Panc1 (cell line): ENCODE data around the gene IMP4. TPM values are rescaled to one million over a fixed set of nuclear protein-coding genes. Genes with fewer than 3 reads are reported as not detected.
A peak's percentile ranks its signal among the peaks of the same experiment; 100 is the strongest.

Source experiments
- ATAC-seq: fragments of 200-7000 bp; cut with Tn5 transposase; 2 replicates; pipeline ENCODE4 v1.9.1; 2020; ENCODE audit warnings: mild to moderate bottlenecking, moderate library complexity
- BruUV-seq: library from RNA; stranded (reverse); fragments of 400-500 nt; replicated peaks from 2 replicates; lab custom pipeline; 2021; lab: Mats Ljungman, UMichigan
- CTCF ChIA-PET: fragments of 300-600 bp; sonication (Branson Sonifier 250); formaldehyde crosslinking; loops from one replicate; lab custom pipeline; 2022; ENCODE audit warnings: antibody characterized with exemption; lab: Charles Lee
- POLR2A ChIA-PET: fragments of 300-600 bp; sonication (Branson Sonifier 250); formaldehyde crosslinking; loops from one replicate; lab custom pipeline; 2022; ENCODE audit warnings: antibody characterized with exemption; lab: Charles Lee
- DNase-seq: peaks from one replicate; pipeline ENCODE4 v3.0.0-alpha.2; 2010; ENCODE audit warnings: low read depth, low spot score
- H3K27ac ChIP-seq: 2 replicates; pipeline ENCODE4 v1.5.1; 2011; ENCODE audit warnings: mild to moderate bottlenecking, low read length, inconsistent platforms
- H3K27me3 ChIP-seq: fragments of 200-500 bp; sonication (Bioruptor generic); 2 replicates; pipeline ENCODE4 v1.6.0; 2014; ENCODE audit warnings: low read length, inconsistent platforms; ENCODE audit not compliant: control insufficient read depth, insufficient read depth
- H3K36me3 ChIP-seq: fragments of 200-500 bp; sonication (Bioruptor generic); 2 replicates; pipeline ENCODE4 v1.5.1; 2014; ENCODE audit warnings: inconsistent platforms, mild to moderate bottlenecking, low read length, moderate library complexity; ENCODE audit not compliant: control insufficient read depth, insufficient read depth
- H3K4me1 ChIP-seq: 2 replicates; pipeline ENCODE4 v1.5.1; 2011; ENCODE audit warnings: inconsistent platforms, mild to moderate bottlenecking, low read length, moderate library complexity; ENCODE audit not compliant: control insufficient read depth, insufficient read depth
- H3K4me3 ChIP-seq, 2 experiments: 2 replicates each; pipeline ENCODE4 v1.5.1; 2011 to 2012; ENCODE audit warnings: low read depth in 2 of 2, low read length in 2 of 2, mild to moderate bottlenecking in 2 of 2, inconsistent platforms in 1 of 2, moderate library complexity in 1 of 2
- H3K9me3 ChIP-seq: fragments of 200-500 bp; sonication (Bioruptor generic); 2 replicates; pipeline ENCODE4 v1.5.1; 2014; ENCODE audit warnings: low read depth, mild to moderate bottlenecking, inconsistent platforms, low read length, moderate library complexity; ENCODE audit not compliant: control insufficient read depth, insufficient read depth
- CTCF ChIP-seq: fragments of 450-650 bp; IDR thresholded peaks from 2 replicates; pipeline ENCODE4 v1.5.1; 2017; ENCODE audit warnings: mild to moderate bottlenecking
- POLR2AphosphoS5 ChIP-seq: IDR thresholded peaks from 2 replicates; pipeline ENCODE4 v1.6.1; 2012; ENCODE audit warnings: mild to moderate bottlenecking, low read depth, low read length, moderate library complexity
- REST ChIP-seq, 2 experiments: IDR thresholded peaks; 2 replicates each; pipeline ENCODE4 v1.6.1; 2011 to 2012; ENCODE audit warnings: low read depth in 2 of 2, control low read depth in 1 of 2, low read length in 1 of 2, mild to moderate bottlenecking in 1 of 2, moderate library complexity in 1 of 2; ENCODE audit not compliant: insufficient read depth in 1 of 2
- SIN3A ChIP-seq: IDR thresholded peaks from 2 replicates; pipeline ENCODE4 v1.6.1; 2012; ENCODE audit warnings: low read depth, mild to moderate bottlenecking, low read length, moderate library complexity, borderline replicate concordance; ENCODE audit not compliant: insufficient read depth
- TCF7L2 ChIP-seq: IDR thresholded peaks from 2 replicates; pipeline ENCODE4 v1.6.1; 2011; ENCODE audit warnings: mild to moderate bottlenecking, low read depth, low read length, inconsistent platforms
- in situ Hi-C: cut with HindIII; loops from 2 replicates; pipeline ENCODE4 v1.10.0; 2016; ENCODE audit warnings: low sequenced_read_pairs, low pct_unique_long_range_greater_than_20kb
- intact Hi-C: fragments of 100-400 bp; cut with micrococcal nuclease; formaldehyde crosslinking; loops from one replicate; pipeline ENCODE4 v1.10.0; 2022; ENCODE audit not compliant: unreplicated experiment
- total RNA-seq: library from RNA; stranded (reverse); gene quantifications from one replicate; pipeline ENCODE4 v1.2.1, GENCODE V29; 2021; ENCODE audit not compliant: unreplicated experiment

Gene IMP4
- total RNA-seq, 1 experiment from 2014 or later: 104 TPM

- intact Hi-C loops: no loop called here
- DNase-seq (no peak), ATAC-seq (peak; percentile 95)
- Histone ChIP-seq H3K36me3 (no peaks in the 10 kb centered on the region), H3K9me3 (no peaks in the 10 kb centered on the region), H3K4me3 (peak overlapping the region; percentile 58 to 66), H3K27me3 (no peaks in the 10 kb centered on the region), H3K4me1 (peaks cover 11% of the 10 kb centered on the region), H3K27ac (peak overlapping the region; percentile 77)
- ChIA-PET POLR2A (no interaction called here), CTCF (no interaction called here)
- in situ Hi-C loops: no loop called here
- TF ChIP-seq REST (IDR thresholded peaks at IDR 0.05; ENCODE audit: insufficient read depth in 1 of 2, low read depth in 2 of 2, low read length in 1 of 2) (peak in 1 of 2 experiments; percentile 70; a peak in 1 of 4 replicates), CTCF (no peak), TCF7L2 (peak; percentile 59; the same call in 1 of the 2 replicates), SIN3A (no peak), POLR2AphosphoS5 (peak; percentile 16; the same call in 1 of the 2 replicates)
- BruUV-seq: no TSS peak
Observed at GRCh38 chr2:130391058-130391871, 48.6 kb downstream of the IMP4 start.

GRCh38 chr2:130391872-130392670, 49.4 kb downstream of the IMP4 start:
- ATAC-seq: no peak
- H3K9me3 ChIP-seq: no peaks in the 10 kb centered on the region
- no peak for DNase-seq
- BruUV-seq: no TSS peak
- POLR2A ChIA-PET: no interaction called here
- no peaks in the 10 kb centered on the region for H3K36me3 ChIP-seq
- CTCF ChIA-PET: no interaction called here
- no peaks in the 10 kb centered on the region for H3K27me3 ChIP-seq
- TF ChIP-seq REST (IDR thresholded peaks at IDR 0.05; ENCODE audit: insufficient read depth in 1 of 2, low read depth in 2 of 2, low read length in 1 of 2) (no peak), SIN3A (no peak), CTCF (no peak), TCF7L2 (no peak), POLR2AphosphoS5 (no peak)
- in situ Hi-C loops (no loop called here), intact Hi-C loops (no loop called here)
- H3K4me1 ChIP-seq: peaks cover 11% of the 10 kb centered on the region
- peak overlapping the region; percentile 77 for H3K27ac ChIP-seq
- H3K4me3 ChIP-seq: peak overlapping the region; percentile 58 to 66
